ENCODE results near the gene EXOG.

Gene EXOG

DNA sequence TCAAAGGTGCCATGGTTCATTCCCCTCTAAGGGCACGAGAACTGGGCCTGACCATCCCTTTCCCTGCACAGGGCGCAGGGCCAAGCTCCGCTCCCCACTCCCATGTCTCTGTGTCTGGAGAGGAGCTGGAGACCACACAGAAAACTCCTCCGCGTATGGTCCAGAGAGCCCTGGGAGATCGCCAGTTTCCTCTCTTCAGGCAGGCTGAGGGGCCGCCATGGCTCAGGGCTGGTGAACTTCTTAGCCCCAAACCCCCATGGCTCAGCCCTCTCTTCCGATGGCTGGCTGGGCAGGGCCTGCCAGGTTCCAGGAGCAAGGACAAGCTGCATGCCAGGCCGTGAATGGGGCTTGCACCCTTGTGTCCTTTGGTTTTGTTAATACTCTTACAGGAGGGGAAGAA, 52.9 kb downstream of the EXOG start:
- no peak for DNase-seq

DNA sequence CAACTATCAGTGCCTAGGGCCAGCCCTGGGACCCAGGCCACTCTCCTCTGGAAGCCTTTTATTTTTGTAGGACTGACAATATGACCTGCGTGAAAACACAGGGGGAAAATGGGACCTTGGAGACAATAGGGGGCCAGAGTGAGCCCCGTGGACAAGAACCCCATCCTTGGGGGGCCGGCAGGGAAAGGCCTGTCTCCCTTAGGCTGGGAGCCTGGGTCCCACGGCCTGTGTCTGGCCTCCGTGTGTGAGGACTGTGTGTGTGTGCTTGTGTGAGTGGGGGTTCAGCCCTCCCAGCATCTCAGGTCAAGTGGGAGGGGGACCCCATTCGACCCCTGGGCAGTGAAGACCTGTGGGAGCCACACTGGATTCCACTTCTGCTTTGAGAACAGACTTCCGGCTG, 53.3 kb downstream of the EXOG start:
- no peak for DNase-seq

DNA sequence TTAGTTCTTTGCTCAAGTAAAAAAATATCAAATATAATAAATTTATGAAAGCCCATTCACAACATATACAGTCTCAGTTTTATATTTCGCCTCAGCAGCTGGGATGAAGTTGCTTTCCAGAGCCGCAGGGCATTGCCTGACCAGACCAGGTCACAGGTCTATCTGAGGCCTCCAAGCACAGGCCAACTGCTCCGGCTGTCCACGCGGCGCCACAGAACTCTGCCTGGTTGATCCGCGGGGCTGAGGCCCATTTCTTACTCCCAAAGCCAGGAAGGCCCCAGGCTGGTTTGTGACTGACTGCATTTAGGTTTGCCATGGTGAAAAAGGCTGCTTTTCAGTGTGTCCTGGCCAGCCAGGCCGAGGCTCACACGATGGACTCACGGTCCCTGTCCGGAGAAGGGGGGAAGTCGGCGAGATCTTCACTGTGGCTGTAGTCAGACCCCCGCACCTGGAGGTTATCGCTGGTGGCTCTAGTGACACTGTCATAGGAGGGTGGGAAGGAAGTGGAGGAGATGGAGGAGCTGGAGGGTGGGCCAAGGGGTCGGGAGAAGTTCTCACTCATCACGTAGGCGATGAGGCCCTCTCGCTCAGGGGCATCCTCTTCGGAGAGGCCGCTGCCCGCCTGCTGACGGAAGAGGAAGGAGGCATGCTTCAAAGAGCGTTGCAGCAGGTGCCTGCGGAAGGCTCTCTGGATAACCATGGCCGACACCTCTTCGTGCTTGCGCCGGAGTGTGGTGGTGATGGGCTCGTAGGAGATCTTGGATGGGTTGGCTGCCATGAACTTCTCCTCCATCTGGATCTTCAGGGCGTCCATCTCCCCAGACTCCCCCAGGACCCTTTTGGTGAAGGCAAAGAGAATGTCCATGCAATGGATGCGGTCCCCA, 54.1 kb downstream of the EXOG start:
- DNase-seq = no peak

DNA sequence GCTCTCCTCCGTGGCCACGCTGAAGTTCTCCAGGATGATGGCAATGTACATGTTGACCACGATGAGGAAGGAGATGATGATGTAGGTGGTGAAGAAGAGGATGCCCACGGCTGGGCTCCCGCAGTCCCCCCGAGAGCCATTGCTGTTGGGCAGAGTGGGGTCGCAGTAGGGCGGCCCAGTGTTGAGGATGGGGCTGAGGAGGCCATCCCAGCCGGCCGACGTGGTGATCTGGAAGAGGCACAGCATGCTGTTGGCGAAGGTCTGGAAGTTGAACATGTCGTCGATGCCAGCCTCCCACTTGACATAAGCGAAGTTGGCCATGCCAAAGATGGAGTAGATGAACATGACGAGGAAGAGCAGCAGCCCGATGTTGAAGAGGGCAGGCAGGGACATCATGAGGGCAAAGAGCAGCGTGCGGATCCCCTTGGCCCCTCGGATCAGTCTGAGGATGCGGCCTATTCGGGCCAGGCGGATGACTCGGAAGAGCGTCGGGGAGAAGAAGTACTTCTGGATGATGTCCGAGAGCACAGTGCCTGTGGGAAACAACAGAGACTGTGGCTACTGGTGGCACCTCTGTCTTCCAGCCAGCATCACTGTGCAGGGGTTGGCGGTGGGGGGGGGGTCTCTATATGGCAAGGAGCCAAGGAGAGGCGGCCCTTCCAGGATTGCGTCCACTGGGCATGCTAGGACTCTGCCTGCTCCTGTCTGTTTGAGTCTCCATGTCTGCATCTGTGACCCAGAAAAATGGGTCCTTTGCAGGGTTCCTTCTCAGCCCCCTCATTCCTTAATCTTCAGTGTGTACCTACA, 55.1 kb downstream of the EXOG start:
- no peak for DNase-seq

DNA sequence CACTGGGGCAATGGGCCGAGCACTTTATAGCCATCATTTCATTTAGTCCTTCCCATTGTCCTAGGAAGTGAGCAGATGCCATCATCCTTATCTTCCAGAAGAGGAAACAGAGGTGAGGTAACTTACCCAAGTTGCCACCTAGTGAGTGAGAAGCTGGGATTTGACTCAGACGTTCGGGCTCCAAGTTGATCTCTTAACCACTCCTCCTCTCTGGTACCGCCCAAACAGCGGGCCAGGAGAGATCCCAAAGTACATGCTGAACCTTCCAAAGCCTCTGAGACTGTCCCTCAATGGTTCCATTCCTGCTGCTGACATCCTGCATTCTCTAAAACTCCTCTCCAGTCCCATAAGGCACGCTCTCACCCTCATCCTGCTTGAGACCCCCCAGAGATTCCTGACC, 56.2 kb downstream of the EXOG start:
- DNase-seq = no peak

DNA sequence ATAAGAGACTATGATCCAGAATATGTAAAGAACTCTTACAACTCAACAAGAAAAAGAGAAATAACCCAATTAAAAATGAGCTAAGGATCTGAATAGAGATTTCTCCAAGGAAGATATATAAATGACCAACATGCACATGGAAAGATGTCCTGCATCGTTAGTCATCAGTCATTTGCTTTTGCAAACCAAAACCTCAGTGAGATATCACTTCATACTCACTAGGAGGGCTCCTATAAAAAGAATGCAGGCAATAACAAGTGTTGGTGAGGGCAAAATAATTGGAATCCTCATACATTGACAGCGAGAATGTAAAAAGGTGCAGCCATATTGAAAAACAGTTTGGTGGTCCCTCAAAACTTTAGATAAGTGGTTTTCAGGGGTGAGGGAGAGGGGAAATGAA, 56.9 kb downstream of the EXOG start:
- no peak for DNase-seq

DNA sequence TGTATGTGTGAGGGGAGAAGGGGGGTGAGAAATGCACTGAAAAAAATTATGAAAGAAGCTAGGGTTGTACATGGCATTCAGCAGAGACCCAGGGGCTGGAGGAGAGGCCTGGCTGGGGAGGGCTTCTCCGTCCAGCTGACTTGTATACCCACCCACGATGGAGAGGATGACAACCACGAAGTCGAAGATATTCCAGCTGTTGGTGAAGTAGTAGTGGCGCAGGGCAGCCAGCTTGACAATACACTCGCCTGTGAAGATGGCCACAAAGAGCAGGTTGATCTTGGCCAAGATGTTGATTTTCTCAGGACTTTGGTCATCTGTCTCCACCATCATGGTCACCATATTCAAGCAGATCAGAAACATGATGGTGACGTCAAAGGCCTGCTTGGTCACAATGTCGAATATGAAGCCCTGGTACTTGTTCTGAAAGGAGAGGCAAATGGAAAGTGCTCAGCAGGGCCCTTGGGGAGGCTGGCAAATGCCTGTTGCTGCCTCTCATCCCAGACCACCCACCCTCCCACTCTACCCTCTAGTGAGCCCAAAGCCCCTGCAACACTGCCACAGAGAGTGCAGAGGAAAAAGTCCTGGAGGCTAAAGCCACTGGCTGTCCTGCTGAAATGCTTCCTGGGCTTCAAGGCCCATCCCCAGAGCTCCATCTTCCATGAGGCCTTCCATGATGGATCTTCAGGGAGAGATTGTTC, 58.1 kb downstream of the EXOG start:
- DNase-seq = no peak

DNA sequence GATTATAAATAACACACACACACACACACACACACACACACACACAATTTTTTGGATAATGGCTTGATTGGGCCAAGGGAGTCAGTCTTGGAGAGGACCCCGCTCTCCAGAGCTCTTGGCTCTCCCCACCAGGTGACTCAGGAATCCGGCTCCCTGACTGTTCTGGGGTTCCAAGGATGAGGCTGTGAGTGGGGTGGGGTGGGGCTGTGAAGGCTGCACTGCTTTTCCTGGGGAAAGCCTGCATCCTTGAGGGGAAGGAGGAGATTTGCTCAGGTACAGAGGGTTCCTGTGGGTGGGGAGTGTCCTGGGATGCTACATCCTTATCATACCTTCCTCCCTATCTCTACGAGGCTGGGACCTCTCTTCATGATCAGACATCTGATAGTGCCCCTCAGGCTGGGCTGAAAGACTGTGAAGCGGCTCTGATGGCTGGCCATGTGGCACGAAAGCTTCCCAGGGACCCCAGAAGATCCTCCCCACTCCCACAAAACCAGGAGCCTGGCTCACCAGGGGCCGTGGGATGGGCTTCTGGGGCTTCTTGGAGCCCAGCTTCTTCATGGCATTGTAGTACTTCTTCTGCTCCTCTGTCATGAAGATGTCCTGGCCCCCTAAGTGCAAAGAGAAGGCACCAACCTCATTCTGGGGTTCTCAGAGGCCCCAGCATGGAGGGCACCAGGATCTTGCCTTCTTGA, 59.2 kb downstream of the EXOG start:
- no peak for DNase-seq

DNA sequence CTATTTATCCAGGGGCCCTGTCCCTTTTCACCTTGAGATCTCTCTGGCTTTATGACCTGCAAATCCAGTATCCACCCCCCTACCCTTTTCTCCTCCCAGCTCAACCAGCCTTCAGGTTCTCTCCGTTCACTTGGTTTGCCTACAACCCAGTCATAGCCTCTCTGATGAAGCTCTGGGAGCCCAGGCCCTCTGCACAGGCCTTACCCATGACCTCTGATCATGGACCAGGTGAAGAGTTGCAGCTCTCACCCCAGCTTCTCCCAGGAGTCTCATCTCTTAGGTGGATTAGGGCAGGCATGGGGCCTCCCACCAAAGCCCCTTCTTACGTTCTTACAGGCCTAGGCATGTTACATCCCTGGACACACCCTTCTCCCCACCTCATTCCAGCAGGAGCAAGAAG, 59.8 kb downstream of the EXOG start:
- no peak for DNase-seq

DNA sequence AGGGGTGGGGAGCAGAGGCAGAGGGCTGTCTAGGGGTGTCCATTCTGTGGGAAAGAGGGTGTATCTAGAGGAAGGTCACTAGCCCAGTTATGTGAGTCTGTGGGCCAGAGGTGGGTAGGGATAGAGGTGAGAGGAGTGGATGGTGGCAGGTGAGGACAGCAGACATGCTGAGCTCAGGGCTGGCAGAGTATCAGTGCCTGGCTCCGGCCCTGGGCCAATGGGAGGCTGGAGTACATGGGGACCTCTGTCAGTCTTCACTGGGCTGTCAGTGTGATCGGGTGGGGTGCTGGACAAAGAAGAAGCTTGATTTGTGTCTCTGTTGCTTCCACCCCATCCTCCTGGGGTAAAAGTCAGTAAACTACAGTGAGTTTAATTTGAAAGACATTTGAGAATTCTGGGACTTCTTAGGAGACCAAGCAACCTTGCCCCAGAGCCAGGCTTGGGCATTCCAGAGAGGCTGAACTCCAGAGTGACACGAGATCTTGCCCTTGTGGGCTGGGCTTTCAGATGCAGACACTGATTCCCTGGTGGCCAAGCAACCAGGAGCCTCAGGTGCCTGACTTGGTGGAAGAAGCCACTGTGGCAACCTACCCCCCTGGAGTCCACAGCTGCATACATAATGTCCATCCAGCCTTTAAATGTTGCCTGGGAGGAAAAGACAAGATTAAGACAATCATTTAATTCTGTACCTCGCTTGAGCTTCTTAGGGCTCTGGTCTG, 60.7 kb downstream of the EXOG start:
- no peak for DNase-seq

DNA sequence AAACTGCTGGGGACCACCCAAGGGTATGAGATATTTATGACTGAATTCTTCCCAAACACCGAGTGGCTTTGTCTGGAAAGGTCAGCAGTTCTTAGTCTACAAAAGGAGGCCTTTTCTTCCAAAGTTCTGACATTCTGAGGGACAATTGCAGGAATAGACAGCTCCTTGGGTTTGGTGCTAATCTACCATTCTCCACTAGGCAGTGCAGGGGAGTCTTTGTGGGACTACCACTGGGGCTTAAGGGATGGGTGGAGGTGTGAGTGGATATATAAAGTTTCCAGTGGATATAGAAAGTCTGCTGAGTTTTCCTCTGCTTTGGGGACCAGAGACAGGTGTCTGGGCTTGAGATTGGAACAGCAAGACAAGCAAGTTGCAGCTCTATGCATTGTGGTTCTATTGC, 62.7 kb downstream of the EXOG start:
- no peak for DNase-seq

DNA sequence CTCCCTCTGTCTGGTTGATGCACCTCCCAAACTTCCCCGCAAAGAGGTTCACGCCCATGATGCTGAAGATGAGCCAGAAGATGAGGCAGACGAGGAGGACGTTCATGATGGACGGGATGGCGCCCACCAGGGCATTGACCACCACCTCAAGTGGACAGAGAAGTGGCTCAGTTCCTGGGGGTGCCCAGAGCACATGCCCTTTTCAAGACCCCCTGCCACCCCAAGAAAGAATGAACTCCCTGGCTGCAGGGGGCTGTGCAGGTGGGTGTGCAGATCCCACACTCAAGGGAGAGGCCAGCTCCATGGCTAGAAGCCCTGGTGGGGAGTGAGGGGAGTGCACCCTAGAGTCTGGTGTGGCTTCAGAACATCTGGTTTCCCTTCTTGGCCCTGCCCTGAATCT, 64.1 kb downstream of the EXOG start:
- no peak for DNase-seq

DNA sequence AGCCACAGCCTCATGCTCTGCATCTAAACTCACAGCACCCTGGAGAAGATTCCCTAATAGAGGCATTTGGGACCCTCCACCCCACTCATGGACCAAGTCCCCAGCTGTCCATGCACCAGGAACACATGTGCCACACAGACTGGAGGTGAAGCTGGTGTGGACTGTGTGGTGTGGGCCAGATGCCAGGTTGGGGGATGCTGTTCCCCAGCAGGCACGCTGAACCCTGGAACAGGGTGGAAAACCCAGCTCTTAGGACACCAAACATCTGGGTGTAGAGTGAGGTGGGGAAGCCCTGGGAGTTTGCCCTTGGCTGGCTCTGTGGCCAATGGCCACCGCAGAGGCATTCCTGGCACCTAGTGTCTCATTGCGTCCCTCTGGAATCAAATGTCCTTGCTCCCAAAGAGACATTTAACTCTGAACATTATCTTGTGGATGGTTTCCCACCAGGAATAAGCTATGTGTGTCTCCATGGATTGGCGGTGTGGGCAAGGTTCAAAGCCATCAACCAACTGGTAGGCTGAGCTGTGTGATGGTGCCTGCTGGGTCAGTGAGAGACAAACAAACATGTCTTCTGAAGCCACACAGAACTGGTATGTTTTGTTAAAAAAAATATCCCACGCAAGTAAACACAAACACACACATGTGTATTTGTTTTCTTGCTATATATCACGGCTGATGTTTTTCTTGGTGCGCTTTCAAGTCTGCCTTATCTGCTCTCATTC, 65.0 kb downstream of the EXOG start:
- DNase-seq = no peak

DNA sequence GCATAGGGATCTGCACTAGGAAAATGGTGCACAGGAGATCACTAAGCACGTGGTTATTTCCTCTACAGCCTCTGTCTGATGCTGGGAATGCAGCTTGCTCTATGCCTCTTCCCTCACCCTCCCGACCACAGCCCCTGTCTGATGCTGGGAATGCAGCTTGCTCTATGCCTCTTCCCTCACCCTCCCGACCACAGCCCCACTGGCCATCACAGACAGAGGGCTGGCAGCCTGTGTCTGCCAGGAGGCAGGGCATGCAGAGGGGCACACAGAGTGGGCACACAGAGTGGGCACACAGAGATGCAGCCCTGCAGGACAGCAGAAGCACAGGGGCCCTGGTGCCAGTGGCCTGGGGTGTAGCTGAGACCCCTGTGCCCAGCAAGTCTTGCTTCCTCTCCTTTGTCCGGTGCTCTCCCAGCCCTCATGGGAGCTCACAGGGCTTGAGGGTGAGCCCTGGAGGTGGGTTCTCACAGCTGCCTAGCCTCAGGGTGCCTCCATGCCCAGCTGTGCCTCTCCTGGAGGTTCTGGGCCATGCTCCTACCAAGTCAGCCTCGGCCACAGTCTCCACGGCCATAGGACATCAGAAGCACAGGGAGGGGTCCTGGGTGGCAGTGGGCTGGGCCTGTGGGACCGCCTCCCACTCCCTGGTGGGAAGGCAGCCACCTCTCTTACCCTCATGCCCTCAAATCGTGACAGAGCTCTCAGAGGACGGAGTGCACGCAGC, 65.8 kb downstream of the EXOG start:
- DNase-seq = no peak

DNA sequence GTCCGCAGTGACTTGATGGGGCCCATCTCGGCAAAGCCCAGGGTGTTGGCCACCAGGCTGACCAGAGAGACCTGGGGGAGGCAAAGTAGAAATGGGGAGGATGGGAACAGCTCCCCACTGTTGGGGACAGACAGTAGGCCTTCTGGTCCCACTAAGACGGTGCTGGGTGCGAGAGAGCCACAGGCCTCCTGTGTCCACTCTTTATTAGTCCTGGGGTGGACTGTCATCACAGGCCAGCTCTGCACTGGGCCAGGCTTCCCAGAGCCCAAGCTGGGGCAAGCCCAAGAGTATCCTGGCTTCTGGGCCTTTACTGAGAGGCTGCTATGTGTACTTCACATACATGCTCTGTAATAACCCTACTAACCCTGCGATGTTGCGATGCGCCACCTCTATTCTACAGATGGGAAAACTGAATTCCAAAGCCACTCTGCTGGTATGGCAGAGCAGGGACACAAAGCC, 66.4 kb downstream of the EXOG start:
- no peak for DNase-seq

DNA sequence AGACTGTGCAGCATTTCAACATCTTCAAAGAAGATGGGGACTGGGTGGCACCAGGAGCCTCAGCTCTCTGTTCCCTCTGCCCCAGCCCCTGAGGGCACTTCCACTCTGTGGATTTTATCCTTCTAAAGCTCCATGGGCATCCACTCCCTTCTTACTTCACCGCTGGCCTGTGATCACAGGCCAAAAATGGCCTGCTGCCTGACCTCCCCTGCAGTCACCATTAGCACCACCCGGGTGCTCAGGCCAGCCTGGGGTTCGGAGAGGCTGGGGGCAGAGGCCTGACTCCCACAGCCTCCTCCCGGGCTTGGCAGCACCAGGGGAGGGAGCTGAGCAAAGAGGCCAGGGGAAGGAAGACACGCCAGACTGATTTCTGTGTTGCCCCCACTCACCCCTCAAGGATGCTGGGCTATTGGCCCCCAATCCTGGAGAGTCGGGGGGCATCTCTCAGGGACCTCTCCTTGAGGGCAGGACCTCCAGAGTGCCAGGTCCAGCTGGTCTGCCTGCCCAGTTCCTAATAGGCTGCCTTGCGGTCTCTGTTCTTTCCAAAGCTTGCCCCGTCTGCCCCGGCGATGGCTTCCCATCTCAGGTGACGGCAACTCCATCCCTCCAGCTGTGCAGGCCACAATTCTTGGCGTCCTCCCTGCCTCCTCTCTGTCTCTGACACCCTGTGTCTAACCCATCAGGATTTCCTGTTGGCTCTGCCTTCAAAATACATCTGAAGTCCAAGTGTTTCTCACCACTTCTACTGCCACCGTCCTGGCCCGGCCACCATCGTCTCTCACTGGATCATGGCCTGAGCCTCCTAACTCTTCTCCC, 67.1 kb downstream of the EXOG start:
- no peak for DNase-seq

DNA sequence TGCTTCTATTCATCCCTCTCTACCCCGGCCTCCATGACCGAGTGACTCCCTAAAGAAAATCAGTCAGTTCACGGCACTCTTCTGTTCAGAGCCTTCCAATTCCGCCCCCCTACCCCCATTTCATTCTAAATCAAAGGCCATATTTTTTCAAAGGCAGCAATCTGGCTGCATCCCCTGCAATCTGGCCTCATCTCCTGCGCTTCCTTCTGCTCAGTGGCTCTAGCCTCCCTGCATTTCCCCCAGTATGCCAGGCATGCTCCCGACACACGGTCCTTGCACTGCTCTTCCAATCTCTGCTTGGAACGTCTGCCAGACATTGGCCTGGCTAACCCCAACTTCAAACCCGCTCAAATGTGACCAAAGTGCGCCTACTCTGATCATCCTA, 67.7 kb downstream of the EXOG start:
- no peak for DNase-seq

DNA sequence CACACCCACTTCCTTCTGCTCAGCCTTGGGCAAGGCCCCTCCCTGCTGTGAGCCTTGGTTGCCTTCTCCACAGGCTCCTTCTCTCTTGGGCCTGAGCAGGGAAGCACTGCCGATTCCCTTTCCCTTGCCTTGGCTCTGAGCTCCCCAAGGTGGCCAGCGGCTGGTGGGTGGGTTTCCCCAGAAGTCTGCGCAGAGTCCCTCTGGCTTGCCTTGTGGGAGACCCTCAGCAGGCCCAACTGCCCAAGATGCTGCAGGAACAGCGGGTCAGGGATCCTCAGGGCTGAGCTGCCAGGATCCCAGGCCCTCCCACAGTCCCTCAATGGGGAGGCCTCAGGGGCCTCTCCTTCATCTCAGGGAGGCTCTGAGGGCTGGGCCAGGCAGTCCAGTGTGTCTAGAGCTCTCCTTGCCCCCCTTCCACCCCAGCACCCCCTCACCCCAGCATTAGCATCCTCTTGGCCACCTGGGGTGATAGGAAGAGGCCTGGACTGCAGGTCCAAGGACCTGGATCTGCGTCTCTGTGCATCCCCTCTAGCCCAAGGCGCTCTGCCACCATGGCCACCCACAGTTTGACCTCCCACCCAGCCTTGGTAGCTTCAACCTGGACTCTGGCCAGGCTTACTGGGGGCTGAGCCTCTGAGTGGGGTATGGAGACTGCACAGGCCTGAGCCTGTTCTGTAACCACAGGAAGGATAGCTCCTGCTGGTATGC, 68.6 kb downstream of the EXOG start:
- DNase-seq = no peak

Measured in activated T-cell treated with anti-CD3 and anti-CD28 coated beads, Interleukin-2, amount 50 U/mL, for 48 hours (primary cell).